AG04449 (cell line): Measurements from ENCODE around the gene S100A12.

Experiments
- CTCF ChIA-PET: fragments of 350-600 bp; formaldehyde crosslinking; extraction: SDS; loops from one replicate; lab custom pipeline; 2021; ENCODE audit warnings: antibody characterized with exemption; lab: Yijun Ruan, JAX
- POLR2A ChIA-PET: fragments of 400-600, 350-600 bp; formaldehyde crosslinking; extraction: SDS; loops from one replicate; lab custom pipeline; 2020; ENCODE audit warnings: antibody characterized with exemption, inconsistent platforms; lab: Yijun Ruan, JAX
- DNase-seq: peaks from one replicate; pipeline ENCODE4 v3.0.0-alpha.2; 2010; ENCODE audit warnings: low read depth, low spot score
- H3K4me3 ChIP-seq: 2 replicates; pipeline ENCODE4 v1.5.1; 2011; ENCODE audit warnings: low read depth, mild to moderate bottlenecking, control low read depth, low read length
- TF ChIP-seq, protein P1 (sequence below): IDR thresholded peaks from one replicate; pipeline ENCODE4 v1.5.1; 2011; ENCODE audit warnings: mild to moderate bottlenecking, moderate library complexity, low read length, control low read depth, inconsistent platforms; ENCODE audit not compliant: insufficient read depth; ENCODE audit errors: missing control alignments

Gene S100A12

DNA sequence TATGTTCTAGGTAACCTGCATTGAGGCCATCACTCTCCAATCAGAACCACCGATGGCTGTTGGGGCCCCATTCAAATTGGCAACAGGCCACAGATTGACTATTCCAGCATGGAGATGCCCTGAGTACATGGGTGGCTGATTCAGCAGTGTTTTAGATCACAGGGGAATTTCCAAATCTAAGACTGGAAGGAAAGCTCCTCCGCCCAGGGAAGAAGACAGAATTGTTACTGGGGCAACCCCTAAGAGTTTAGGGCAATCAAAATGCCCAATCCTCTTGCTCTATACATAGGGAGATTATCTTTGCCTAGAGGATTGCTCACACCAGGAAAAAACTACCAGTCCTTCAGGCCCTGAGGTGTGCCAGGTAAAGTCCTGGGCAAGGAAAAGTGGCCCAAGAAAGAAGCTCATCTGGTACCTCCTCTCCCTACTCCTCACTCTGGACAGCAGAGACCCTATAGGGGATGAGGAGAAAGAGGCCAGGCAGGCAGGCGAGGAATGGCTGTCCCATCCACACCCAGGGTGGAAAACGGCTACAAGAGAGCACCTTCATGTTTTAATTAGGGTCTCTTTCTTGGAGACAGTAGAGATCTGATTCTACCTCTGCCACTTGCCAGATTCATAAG is 9.6 kb upstream of the S100A12 start:
- ChIA-PET CTCF (no interaction called here), POLR2A (no interaction called here)
- TF ChIP-seq, protein P1, sequence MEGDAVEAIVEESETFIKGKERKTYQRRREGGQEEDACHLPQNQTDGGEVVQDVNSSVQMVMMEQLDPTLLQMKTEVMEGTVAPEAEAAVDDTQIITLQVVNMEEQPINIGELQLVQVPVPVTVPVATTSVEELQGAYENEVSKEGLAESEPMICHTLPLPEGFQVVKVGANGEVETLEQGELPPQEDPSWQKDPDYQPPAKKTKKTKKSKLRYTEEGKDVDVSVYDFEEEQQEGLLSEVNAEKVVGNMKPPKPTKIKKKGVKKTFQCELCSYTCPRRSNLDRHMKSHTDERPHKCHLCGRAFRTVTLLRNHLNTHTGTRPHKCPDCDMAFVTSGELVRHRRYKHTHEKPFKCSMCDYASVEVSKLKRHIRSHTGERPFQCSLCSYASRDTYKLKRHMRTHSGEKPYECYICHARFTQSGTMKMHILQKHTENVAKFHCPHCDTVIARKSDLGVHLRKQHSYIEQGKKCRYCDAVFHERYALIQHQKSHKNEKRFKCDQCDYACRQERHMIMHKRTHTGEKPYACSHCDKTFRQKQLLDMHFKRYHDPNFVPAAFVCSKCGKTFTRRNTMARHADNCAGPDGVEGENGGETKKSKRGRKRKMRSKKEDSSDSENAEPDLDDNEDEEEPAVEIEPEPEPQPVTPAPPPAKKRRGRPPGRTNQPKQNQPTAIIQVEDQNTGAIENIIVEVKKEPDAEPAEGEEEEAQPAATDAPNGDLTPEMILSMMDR = no peak
- DNase-seq = no peak
- H3K4me3 ChIP-seq = no peak overlapping the region

DNA sequence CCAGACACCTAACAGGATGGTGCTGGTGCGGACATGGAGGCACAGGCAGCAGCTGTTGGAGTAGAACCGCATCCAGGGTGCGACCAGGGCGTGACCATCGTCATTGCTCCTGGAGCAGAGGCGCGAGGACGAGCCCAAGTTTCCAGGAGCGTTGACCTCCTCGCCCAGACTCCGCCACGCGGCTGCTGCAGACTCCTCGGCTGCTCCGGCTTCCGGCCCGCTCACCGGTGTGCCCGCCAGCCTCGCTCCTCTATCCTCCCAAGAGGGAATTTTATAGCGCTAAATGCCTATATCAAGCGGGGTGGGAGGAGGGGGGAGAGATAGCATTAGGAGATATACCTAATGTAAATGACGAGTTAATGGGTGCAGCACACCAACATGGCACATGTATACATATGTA is 5.3 kb upstream of the S100A12 start:
- ChIA-PET CTCF (no interaction called here), POLR2A (no interaction called here)
- H3K4me3 ChIP-seq = no peak overlapping the region
- TF ChIP-seq, protein P1 = no peak
- no peak for DNase-seq

DNA sequence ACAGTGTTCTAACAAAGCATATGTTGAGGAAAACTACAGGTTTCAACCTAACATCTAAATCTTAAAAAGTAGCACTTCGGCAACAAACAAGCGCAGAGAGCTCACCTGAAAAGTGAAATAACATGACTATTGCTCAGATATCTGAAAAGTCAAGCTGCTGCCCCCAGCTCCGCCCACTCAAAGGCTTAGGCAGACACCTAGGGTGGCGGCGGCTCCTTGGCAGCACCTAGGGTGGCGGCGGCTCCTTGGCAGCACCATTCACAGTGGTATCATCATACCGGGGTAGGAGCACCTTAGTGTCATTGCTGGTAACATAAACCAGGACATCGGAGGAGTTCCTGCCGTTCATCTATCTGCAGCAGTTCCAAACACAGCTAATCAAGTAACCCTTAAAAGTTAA is 4.2 kb upstream of the S100A12 start:
- TF ChIP-seq, protein P1 = no peak
- POLR2A ChIA-PET = no interaction called here
- no peak overlapping the region for H3K4me3 ChIP-seq
- CTCF ChIA-PET = no interaction called here
- DNase-seq = no peak

- DNase-seq = no peak
- ChIA-PET POLR2A (no interaction called here), CTCF (interaction anchor here (2.4 kb wide), 1 partner anchor 21 kb away, joined by 16 read pairs; no protein-coding TSS in a partner anchor)
- H3K4me3 ChIP-seq = no peak overlapping the region
- TF ChIP-seq, protein P1 = no peak
Measured at GRCh38 chr1:153374071-153374470, 1.4 kb downstream of the S100A12 start.

GRCh38 chr1:153372571-153372970 is 2.9 kb downstream of the S100A12 start:
- TF ChIP-seq, protein P1 = no peak
- CTCF ChIA-PET = interaction anchor here (1.4 to 2.4 kb wide), 2 partner anchors 20 to 122 kb away, joined by 4 to 16 read pairs; no protein-coding TSS in a partner anchor
- H3K4me3 ChIP-seq = no peak overlapping the region
- DNase-seq = no peak
- POLR2A ChIA-PET = no interaction called here

DNA sequence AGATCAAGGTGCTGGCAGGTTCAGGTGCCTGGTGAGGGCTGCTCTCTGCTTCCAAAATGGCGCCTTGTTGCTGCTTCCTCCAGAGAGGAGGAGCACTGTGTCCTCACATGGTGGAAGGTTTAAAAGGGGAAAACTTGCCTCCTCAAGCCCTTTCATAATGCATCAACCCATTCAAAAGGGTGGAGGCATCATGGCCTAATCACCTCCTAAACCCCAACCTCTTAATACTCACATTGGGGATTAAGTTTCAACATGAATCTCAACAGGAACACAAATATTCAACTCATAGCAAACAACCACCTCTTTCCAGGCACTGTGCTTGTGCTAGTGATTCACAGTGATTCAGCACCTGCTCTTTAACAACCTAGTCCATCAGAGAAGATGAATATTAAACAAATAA is 4.2 kb downstream of the S100A12 start:
- no peak for DNase-seq
- TF ChIP-seq, protein P1 = no peak
- ChIA-PET POLR2A (no interaction called here), CTCF (no interaction called here)
- H3K4me3 ChIP-seq = no peak overlapping the region
